Measurements from ENCODE around the gene EEF1AKMT3. TPM values are rescaled to one million over a fixed set of nuclear protein-coding genes. Genes with fewer than 3 reads are reported as not detected.

Gene EEF1AKMT3
- total RNA-seq, 1 donor from 2014 or later = 6.1 TPM

DNA sequence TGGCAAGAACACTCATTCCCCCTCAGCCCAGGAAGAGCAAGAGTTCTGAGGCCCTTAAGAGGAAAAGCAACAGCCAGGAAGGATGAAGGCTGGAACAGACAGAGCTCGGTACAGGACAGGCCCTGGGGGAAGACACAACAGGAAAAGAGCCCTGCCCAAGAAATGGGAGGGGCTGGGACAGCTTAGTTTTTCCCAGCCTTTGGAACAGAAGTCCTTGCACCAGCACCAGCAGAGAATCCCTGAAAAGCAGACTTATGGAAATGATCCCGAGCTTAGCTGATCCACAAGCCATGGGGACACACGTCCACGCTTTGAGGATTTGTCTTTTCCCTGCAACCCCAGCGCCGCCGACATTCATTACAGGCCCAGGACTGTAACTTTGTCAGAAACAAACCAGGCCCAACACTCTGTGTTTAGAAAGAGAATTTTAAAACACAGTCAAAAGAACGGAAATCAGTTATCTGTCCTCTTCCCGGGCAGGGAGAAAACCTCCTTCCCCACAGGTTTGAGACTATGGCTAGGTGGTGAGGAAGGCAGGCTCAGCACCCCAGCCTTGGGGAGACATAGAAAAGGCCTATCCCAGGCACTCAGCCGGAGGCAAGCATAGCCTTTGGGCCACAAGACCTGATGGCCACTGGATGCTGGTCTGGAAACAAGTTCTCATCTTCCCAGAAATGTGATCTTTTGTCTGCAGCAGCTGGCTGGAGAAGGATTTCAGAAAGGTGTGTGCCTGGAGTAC is 50.1 kb downstream of the EEF1AKMT3 start:
- H3K4me1 Mint-ChIP-seq = no peaks in the 10 kb centered on the region
- H3K27ac Mint-ChIP-seq = peak overlapping the region; percentile 37
- DNase-seq = no peak
- peaks cover 40% of the 10 kb centered on the region for H3K36me3 Mint-ChIP-seq (ENCODE audit: low read depth)
- no peaks in the 10 kb centered on the region for H3K9me3 Mint-ChIP-seq
- H3K27me3 Mint-ChIP-seq = no peaks in the 10 kb centered on the region
- no peak overlapping the region for H3K4me3 Mint-ChIP-seq
- intact Hi-C loops (cut with micrococcal nuclease) = no loop called here

GRCh38 chr12:57823131-57823907 is 50.9 kb downstream of the EEF1AKMT3 start:
- no peak for DNase-seq
- H3K9me3 Mint-ChIP-seq = no peaks in the 10 kb centered on the region
- H3K27me3 Mint-ChIP-seq = no peaks in the 10 kb centered on the region
- no peaks in the 10 kb centered on the region for H3K4me1 Mint-ChIP-seq
- no peak overlapping the region for H3K4me3 Mint-ChIP-seq
- intact Hi-C loops (cut with micrococcal nuclease) = no loop called here
- peak overlapping the region; percentile 72 for H3K27ac Mint-ChIP-seq
- H3K36me3 Mint-ChIP-seq (ENCODE audit: low read depth) = peaks cover 40% of the 10 kb centered on the region

DNA sequence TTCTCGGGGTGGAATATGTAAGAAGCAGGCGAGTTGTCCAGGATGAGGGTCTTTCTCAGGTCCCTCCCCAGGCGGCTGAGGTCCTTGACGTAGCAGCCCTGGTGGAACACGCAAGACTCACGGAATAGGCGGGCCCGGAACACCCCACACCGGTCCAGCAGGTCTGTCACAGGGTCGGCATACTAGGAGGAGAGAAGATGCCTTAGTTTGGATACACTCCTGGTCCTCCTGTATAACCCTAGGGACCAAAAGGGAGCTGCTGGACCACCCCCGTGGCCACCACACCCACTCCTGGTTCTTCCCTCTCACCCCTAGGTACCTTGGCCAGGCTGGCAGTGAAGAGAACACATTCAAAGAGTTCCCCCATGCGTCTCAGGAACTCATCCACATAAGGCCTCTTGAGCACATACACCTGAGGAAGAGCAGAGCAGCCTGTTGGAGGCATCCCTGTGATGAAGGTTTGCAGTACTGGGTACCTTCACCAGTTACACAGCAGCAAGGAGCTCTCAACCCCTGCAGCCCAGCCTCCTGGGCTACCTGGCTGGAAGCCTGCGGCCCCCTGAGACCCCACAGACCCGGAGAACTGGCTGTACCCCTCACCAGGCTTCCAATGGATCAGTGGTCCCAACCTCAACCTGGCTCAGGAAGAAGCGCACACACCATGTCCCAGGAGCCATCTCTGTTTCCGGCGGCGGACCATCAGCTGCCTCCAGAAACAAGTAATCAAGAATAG is 51.7 kb downstream of the EEF1AKMT3 start:
- Mint-ChIP-seq H3K4me3 (no peak overlapping the region), H3K4me1 (no peaks in the 10 kb centered on the region), H3K27me3 (no peaks in the 10 kb centered on the region), H3K9me3 (no peaks in the 10 kb centered on the region), H3K27ac (no peak overlapping the region), H3K36me3 (ENCODE audit: low read depth) (peaks cover 46% of the 10 kb centered on the region)
- intact Hi-C loops (cut with micrococcal nuclease) = no loop called here
- DNase-seq = no peak

GRCh38 chr12:57825451-57825850 is 53.0 kb downstream of the EEF1AKMT3 start:
- peaks cover 46% of the 10 kb centered on the region for H3K36me3 Mint-ChIP-seq (ENCODE audit: low read depth)
- intact Hi-C loops (cut with micrococcal nuclease) = no loop called here

GRCh38 chr12:57826400-57826799 is 54.0 kb downstream of the EEF1AKMT3 start:
- DNase-seq = no peak
- no peak overlapping the region for H3K27ac Mint-ChIP-seq
- H3K36me3 Mint-ChIP-seq (ENCODE audit: low read depth) = peaks cover 40% of the 10 kb centered on the region
- peaks cover 4% of the 10 kb centered on the region for H3K4me1 Mint-ChIP-seq
- H3K4me3 Mint-ChIP-seq = no peak overlapping the region
- no peaks in the 10 kb centered on the region for H3K27me3 Mint-ChIP-seq
- intact Hi-C loops (cut with micrococcal nuclease) = no loop called here
- H3K9me3 Mint-ChIP-seq = no peaks in the 10 kb centered on the region

More at GRCh38 chr12:57825451-57825850, 53.0 kb downstream of the EEF1AKMT3 start:
- H3K4me1 Mint-ChIP-seq = peaks cover 3% of the 10 kb centered on the region
- H3K27me3 Mint-ChIP-seq = no peaks in the 10 kb centered on the region
- no peak overlapping the region for H3K4me3 Mint-ChIP-seq
- DNase-seq = no peak
- H3K9me3 Mint-ChIP-seq = no peaks in the 10 kb centered on the region
- H3K27ac Mint-ChIP-seq = no peak overlapping the region

DNA sequence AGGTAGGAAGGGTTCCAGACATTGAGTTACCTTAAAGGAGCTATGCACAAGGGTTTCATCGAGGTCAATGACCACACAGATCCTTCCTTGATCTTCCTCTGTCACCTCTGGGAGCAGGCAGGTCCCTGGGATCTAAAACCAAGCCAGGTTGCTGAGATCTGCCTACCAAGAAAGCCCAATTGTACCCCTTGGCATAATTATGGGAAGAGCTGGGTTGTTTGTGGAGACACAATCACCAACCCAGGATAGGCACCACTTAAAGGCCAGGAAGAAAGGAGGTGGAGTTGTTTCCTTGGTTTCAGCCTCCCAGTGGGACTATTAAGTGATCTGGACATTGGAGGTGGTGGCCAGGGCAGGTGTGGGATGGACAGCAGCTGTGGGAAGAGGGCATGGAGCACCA is 54.6 kb downstream of the EEF1AKMT3 start:
- no peaks in the 10 kb centered on the region for H3K27me3 Mint-ChIP-seq
- no peak overlapping the region for H3K27ac Mint-ChIP-seq
- no peaks in the 10 kb centered on the region for H3K9me3 Mint-ChIP-seq
- H3K4me1 Mint-ChIP-seq = peaks cover 9% of the 10 kb centered on the region
- H3K4me3 Mint-ChIP-seq = no peak overlapping the region
- H3K36me3 Mint-ChIP-seq (ENCODE audit: low read depth) = peaks cover 37% of the 10 kb centered on the region
- intact Hi-C loops (cut with micrococcal nuclease) = no loop called here
- DNase-seq = no peak

GRCh38 chr12:57829025-57829777 is 56.8 kb downstream of the EEF1AKMT3 start:
- peaks cover 24% of the 10 kb centered on the region for H3K4me1 Mint-ChIP-seq
- H3K27ac Mint-ChIP-seq = no peak overlapping the region
- intact Hi-C loops (cut with micrococcal nuclease) = no loop called here
- no peak overlapping the region for H3K4me3 Mint-ChIP-seq
- no peaks in the 10 kb centered on the region for H3K27me3 Mint-ChIP-seq
- H3K36me3 Mint-ChIP-seq (ENCODE audit: low read depth) = peaks cover 22% of the 10 kb centered on the region
- no peaks in the 10 kb centered on the region for H3K9me3 Mint-ChIP-seq
- no peak for DNase-seq

DNA sequence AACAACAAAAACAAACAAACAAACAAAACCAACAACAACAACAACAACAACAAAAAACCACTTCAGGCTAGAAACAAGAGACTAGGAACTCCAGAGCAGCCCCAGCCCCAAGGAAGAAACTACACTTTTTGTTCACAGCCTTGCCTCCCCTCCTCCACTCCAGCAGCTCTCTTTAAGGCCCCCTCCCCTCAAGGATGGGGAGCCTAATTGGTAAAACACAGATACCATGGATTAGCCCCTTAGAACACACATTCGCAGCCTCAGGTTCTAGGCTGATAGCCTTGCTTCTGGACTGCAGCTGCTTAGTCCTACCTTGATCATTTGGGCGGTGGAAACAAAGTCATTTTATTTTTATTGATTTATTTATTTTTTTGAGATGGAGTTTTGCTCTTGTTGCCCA is 58.0 kb downstream of the EEF1AKMT3 start:
- intact Hi-C loops (cut with micrococcal nuclease) = loop anchor here (2.0 to 5.0 kb wide), 2 partner anchors 16 to 37 kb away; partner anchors contain the start of gene CTDSP2
- DNase-seq = no peak
- Mint-ChIP-seq H3K27ac (peak overlapping the region; percentile 58), H3K4me1 (peaks cover 30% of the 10 kb centered on the region), H3K4me3 (no peak overlapping the region), H3K27me3 (no peaks in the 10 kb centered on the region), H3K9me3 (no peaks in the 10 kb centered on the region), H3K36me3 (ENCODE audit: low read depth) (peaks cover 16% of the 10 kb centered on the region)

Other genes starting within 250 kb of the EEF1AKMT3 start
- 67.5 and 67.8 TPM in 2 replicates for gene MBD6, start 249.8 kb upstream of the EEF1AKMT3 start, total RNA-seq
- gene DCTN2, start 225.4 kb upstream of the EEF1AKMT3 start, total RNA-seq = 78.9 and 80.9 TPM in 2 replicates
- gene KIF5A, start 222.6 kb upstream of the EEF1AKMT3 start, total RNA-seq = 1.8 and 2.4 TPM in 2 replicates
- gene PIP4K2C, start 181.4 kb upstream of the EEF1AKMT3 start, total RNA-seq = 21.5 and 23.0 TPM in 2 replicates
- gene DTX3, start 167.8 kb upstream of the EEF1AKMT3 start, total RNA-seq = 15.9 and 18.3 TPM in 2 replicates
- 1.6 and 1.7 TPM in 2 replicates for gene ARHGEF25, start 161.2 kb upstream of the EEF1AKMT3 start, total RNA-seq
- gene B4GALNT1, start 139.4 kb upstream of the EEF1AKMT3 start, total RNA-seq = 4.6 and 5.7 TPM in 2 replicates
- gene OS9, start 78.5 kb upstream of the EEF1AKMT3 start, total RNA-seq = 84.3 and 92.6 TPM in 2 replicates
- 27.1 and 28.2 TPM in 2 replicates for gene AGAP2, start 33.9 kb upstream of the EEF1AKMT3 start, total RNA-seq
- 19.2 and 19.4 TPM in 2 replicates for gene TSPAN31, start 27.6 kb upstream of the EEF1AKMT3 start, total RNA-seq
- 240 and 248 TPM in 2 replicates for gene CDK4, start 20.3 kb upstream of the EEF1AKMT3 start, total RNA-seq
- gene MARCHF9, start 17.5 kb upstream of the EEF1AKMT3 start, total RNA-seq = 21.6 and 22.7 TPM in 2 replicates
- gene CYP27B1, start 5.5 kb upstream of the EEF1AKMT3 start, total RNA-seq = 12.3 and 12.7 TPM in 2 replicates
- gene METTL1, start 509 bp upstream of the EEF1AKMT3 start, total RNA-seq = 72.2 and 79.8 TPM in 2 replicates
- gene TSFM, start 10.2 kb downstream of the EEF1AKMT3 start, total RNA-seq = 62.5 and 64.3 TPM in 2 replicates
- 1.2 and 1.9 TPM in 2 replicates for gene AVIL, start 46.1 kb downstream of the EEF1AKMT3 start, total RNA-seq
- 81.4 and 82.7 TPM in 2 replicates for gene CTDSP2, start 74.1 kb downstream of the EEF1AKMT3 start, total RNA-seq
- 8.3 and 10.7 TPM in 2 replicates for gene ATP23, start 169.0 kb downstream of the EEF1AKMT3 start, total RNA-seq